Adrenal gland (tissue), 12 donors: ENCODE data around the gene DRGX. TPM values are rescaled to one million over a fixed set of nuclear protein-coding genes. Genes with fewer than 3 reads are reported as not detected.

Source experiments
- DNase-seq, 7 donors: peaks; one replicate each; pipeline ENCODE4 v3.0.0-alpha.2; 2019 to 2020
- H3K27ac ChIP-seq, 5 donors: fragments of 200-600 bp; sonication (generic) in 4 of 5; 1 replicate in 3 of 5; 2 replicates in 2 of 5; pipeline versions ENCODE4 v1.5.1 to v1.8.0; 2016 to 2020; ENCODE audit warnings: mild to moderate bottlenecking in 1 of 5
- H3K27me3 ChIP-seq: fragments of 200-600 bp; 2 replicates; pipeline ENCODE4 v1.8.0; 2021
- H3K36me3 ChIP-seq, 2 donors: fragments of 200-600 bp; replicated peaks in 1 of 2; 1 replicate in 1 of 2; 2 replicates in 1 of 2; pipeline versions ENCODE4 v1.5.1 to v1.8.0; 2018 to 2022
- H3K4me1 ChIP-seq, 2 donors: fragments of 200-600 bp; replicated peaks in 1 of 2; 1 replicate in 1 of 2; 2 replicates in 1 of 2; pipeline versions ENCODE4 v1.5.1 to v1.8.0; 2018 to 2021
- H3K4me3 ChIP-seq, 4 donors: fragments of 200-600 bp; sonication (generic) in 3 of 4; one replicate each; pipeline ENCODE4 v1.5.1; 2016 to 2018
- H3K9me3 ChIP-seq, 3 donors: fragments of 200-600 bp; sonication (generic) in 1 of 3; replicated peaks in 1 of 3; 1 replicate in 2 of 3; 2 replicates in 1 of 3; pipeline versions ENCODE4 v1.5.1 to v1.8.0; 2016 to 2021
- POLR2A ChIP-seq, 2 donors: fragments of 450-650 bp; IDR thresholded peaks; one replicate each; pipeline ENCODE4 v1.6.1; 2017; ENCODE audit warnings: antibody characterized with exemption in 2 of 2, mild to moderate bottlenecking in 2 of 2, moderate library complexity in 1 of 2
- WGBS, 4 donors: extraction: QIAGEN DNeasy Blood & Tissue Kit in 2 of 4; methylation state at CpG; one replicate each; pipeline versions ENCODE4 v1.1.5 to v1.1.7; 2013 to 2017; 5-methylcytosine and 5-hydroxymethylcytosine counted together
- intact Hi-C, 2 donors: fragments of 100-400 bp; cut with DNase I; formaldehyde crosslinking; loops; one replicate each; pipeline versions ENCODE4 v1.14.1 to v1.15.0; 2022 to 2023
- polyA plus RNA-seq, 3 donors: library from polyadenylated mRNA; stranded (reverse); fragments of 200-250 nt in 2 of 3; fragments of 350-450 nt in 1 of 3; fragmentation: Illumina TruSeq in 1 of 3; extraction: RNeasy Lipid Tissue Mini Kit (QIAGEN cat#74804) in 1 of 3; gene quantifications; one replicate each; pipeline ENCODE4 v1.2.3, GENCODE V29; 2013 to 2014
- total RNA-seq, 9 donors: library from RNA; depleted of rRNA in 4 of 9; stranded (reverse); fragments of >200 nt in 4 of 9; fragments of 120-200 nt in 1 of 9; fragmentation: NEBNext Ultra II Directional in 1 of 9; extraction: Animal tissue kit (Norgen Biotek cat#: 25700) in 1 of 9; gene quantifications; one replicate each; pipeline versions ENCODE4 v1.1.0 to v1.2.4, GENCODE V29; 2013 to 2023
- TF ChIP-seq, protein P1 (sequence below), 6 experiments: fragments of 450-650 bp in 4 of 6; fragments of 200-600 bp in 2 of 6; sonication (generic) in 1 of 6; IDR thresholded peaks; 1 replicate in 5 of 6; 2 replicates in 1 of 6; pipeline versions ENCODE4 v1.5.1 to v1.8.0; 2016 to 2021; ENCODE audit warnings: antibody characterized with exemption in 6 of 6, mild to moderate bottlenecking in 2 of 6, moderate library complexity in 1 of 6
- donor health status: healthy with polysubstance abuse.
- donor health status: Bipolar disorder and iron deficiency.
- donor health status: DM: yes; HTN: yes; CAD: no.
- donor health status: DM: no; HTN: no; CAD: no.
- donor health status: DM: no; HTN: no; CAD: no.
- donor health status: DM: yes; HTN: yes; CAD: no.

The DRGX gene
- total and polyA plus RNA-seq, 12 donors: 0.06 to 9.6 (median 2.8) TPM; not detected in 4

GRCh38 chr10:49397036-49397999 is 1.4 kb upstream of the DRGX start:
- Histone ChIP-seq H3K4me3 (no peak overlapping the region), H3K9me3 (no peaks in the 10 kb centered on the region), H3K27ac (peak overlapping the region in 1 of 5 donors; percentile 52), H3K4me1 (peaks cover 0 to 15% of the 10 kb centered on the region in 2 donors), H3K36me3 (no peaks in the 10 kb centered on the region), H3K27me3 (peaks cover 65% of the 10 kb centered on the region)
- 0 to 5% (median 3%) methylated on average over 11 to 61 of the region's 61 CpGs for WGBS, 4 donors
- intact Hi-C loops: no loop called here
- DNase-seq: peak in 1 of 7 donors; percentile 61
- TF ChIP-seq, protein P1, sequence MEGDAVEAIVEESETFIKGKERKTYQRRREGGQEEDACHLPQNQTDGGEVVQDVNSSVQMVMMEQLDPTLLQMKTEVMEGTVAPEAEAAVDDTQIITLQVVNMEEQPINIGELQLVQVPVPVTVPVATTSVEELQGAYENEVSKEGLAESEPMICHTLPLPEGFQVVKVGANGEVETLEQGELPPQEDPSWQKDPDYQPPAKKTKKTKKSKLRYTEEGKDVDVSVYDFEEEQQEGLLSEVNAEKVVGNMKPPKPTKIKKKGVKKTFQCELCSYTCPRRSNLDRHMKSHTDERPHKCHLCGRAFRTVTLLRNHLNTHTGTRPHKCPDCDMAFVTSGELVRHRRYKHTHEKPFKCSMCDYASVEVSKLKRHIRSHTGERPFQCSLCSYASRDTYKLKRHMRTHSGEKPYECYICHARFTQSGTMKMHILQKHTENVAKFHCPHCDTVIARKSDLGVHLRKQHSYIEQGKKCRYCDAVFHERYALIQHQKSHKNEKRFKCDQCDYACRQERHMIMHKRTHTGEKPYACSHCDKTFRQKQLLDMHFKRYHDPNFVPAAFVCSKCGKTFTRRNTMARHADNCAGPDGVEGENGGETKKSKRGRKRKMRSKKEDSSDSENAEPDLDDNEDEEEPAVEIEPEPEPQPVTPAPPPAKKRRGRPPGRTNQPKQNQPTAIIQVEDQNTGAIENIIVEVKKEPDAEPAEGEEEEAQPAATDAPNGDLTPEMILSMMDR (IDR thresholded peaks at IDR 0.05): no peak
- no peak for TF ChIP-seq POLR2A (IDR thresholded peaks at IDR 0.05)

DNA sequence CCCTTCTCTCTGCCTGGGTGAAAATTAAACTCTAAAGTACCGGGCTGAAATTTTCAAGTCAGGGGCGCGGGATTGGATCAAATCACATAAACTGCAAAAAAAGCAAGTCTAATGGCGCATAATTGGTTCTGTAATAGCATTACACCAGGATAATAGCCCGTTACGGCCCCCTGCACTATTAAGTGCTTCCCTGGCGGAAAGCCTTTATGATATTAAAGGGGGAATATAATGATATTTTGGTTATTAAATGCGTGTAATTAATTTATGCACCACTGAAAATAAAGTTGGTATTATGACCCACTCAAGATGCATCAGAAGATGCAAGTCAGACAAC is 744 bp upstream of the DRGX start:
- Histone ChIP-seq H3K4me1 (peaks cover 0 to 15% of the 10 kb centered on the region in 2 donors), H3K27me3 (peaks cover 65% of the 10 kb centered on the region), H3K9me3 (no peaks in the 10 kb centered on the region), H3K36me3 (no peaks in the 10 kb centered on the region), H3K27ac (peak overlapping the region in 1 of 5 donors; percentile 52), H3K4me3 (no peak overlapping the region)
- TF ChIP-seq, protein P1 (IDR thresholded peaks at IDR 0.05): no peak
- no peak for TF ChIP-seq POLR2A (IDR thresholded peaks at IDR 0.05)
- peak in 1 of 7 donors; percentile 42 for DNase-seq
- intact Hi-C loops: no loop called here
- WGBS, 4 donors: 20 to 28% (median 22%) methylated on average over 8 of the region's 8 CpGs

DNA sequence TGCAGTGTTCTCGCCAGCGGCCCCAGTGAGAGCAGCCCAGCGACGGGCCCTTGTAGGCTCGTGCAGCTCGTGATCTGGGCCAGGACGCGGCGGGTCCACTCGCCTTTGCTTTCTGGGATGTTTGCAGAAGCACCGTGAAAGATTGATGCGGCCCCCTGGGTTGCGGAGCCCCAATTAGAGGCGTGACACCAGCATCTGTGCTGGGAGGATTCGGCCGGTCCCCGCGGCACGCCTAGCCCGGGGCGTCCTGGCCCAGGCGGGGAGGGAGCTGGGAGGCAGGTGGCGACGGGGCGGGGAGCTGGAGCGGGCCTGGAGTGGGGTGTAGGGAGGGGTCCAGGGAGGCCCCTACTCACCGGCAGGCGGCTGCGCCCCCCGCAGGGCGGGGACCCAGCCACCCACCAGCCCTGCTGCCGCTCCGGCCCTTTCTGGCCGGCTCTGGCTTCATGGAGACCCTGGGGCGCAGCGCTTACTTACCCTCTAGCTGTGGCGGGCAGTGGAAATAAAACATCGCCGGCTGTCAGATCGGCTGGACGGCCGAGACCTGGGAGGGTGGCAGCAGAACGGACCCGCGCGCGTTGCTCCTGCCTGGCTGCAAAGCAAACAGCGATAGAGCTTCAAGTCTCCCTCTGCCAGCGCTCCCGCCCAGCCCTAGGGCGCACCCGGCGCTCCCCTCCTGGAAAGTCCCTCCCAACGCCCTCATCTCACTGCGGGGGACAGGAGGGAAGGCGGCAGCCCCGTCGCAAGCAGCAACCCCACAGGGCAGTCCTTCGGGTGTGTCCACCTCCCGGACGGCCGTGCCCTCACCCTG is 752 bp downstream of the DRGX start:
- Histone ChIP-seq H3K4me3 (no peak overlapping the region), H3K9me3 (no peaks in the 10 kb centered on the region), H3K27me3 (peaks cover 65% of the 10 kb centered on the region), H3K36me3 (no peaks in the 10 kb centered on the region), H3K4me1 (peaks cover 0 to 15% of the 10 kb centered on the region in 2 donors), H3K27ac (no peak overlapping the region)
- intact Hi-C loops: no loop called here
- peak in 1 of 7 donors; percentile 56 for DNase-seq
- no peak for TF ChIP-seq POLR2A (IDR thresholded peaks at IDR 0.05)
- TF ChIP-seq, protein P1 (IDR thresholded peaks at IDR 0.05): no peak
- 2 to 6% (median 2%) methylated on average over 25 to 62 of the region's 62 CpGs for WGBS, 4 donors

DNA sequence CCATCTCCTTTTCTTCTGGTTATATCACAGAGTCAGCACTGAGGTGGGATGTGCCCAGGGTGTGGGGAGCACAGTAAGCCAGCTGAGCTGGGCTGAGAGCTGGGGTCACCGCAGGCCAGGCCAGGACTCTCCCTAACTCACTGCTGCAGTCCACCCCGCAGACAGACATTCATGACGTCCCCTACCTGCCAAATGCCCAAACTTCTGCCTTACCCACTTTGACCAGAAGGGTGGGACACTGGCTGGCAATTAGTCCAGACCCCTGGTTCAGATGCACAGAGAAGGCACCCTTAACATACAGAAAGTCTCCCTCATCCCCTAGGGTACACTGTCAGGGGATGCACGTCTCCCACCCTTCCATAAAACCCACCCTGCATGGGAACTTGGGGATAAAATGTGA is 2.1 kb downstream of the DRGX start:
- Histone ChIP-seq H3K27me3 (peaks cover 54% of the 10 kb centered on the region), H3K36me3 (no peaks in the 10 kb centered on the region), H3K9me3 (no peaks in the 10 kb centered on the region), H3K4me3 (no peak overlapping the region), H3K27ac (no peak overlapping the region), H3K4me1 (peaks cover 0 to 15% of the 10 kb centered on the region in 2 donors)
- TF ChIP-seq, protein P1 (IDR thresholded peaks at IDR 0.05): no peak
- no peak for TF ChIP-seq POLR2A (IDR thresholded peaks at IDR 0.05)
- 20 to 66% (median 48%) methylated on average over 1 to 4 of the region's 4 CpGs for WGBS, 4 donors
- intact Hi-C loops: no loop called here
- peak in 1 of 7 donors; percentile 37 for DNase-seq
